Stimulated activated CD4-positive, alpha-beta T cell treated with anti-CD3 and anti-CD28 coated beads, TNF-alpha, amount 100 ng/mL, for 24 hours (primary cell): ENCODE results near the gene AMBP.
"Not testable (repeated sequence)": the region's sequence is repeated elsewhere in the genome, so short reads cannot be mapped to it uniquely, and the experiment has no call there.

Experiments used
- DNase-seq, 3 experiments: peaks; one replicate each; pipeline ENCODE4 v3.0.0-alpha.2; 2020; ENCODE audit warnings: low read depth in 3 of 3

AMBP gene

DNA sequence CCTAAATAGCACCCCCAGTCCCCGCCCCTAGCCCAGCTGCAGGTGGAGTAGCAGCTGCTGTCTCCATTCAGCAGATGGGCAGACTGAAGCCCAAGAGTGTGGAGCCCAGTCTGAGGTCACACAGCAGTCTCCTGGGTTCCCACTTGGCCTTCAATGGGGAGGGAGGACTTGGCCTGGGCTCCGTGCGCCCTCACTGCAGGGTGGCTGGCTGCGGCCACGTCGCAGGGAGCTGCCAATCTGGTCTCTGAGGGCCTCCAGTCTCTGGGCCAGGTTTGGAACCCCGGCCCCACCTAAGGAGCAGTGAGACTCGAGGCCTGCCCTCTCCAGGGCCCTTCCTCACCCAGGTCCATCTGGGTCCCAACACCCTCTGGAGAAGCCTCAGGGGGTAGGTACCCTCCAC lies 13.6 kb upstream of the AMBP start:
- no peak for DNase-seq

DNA sequence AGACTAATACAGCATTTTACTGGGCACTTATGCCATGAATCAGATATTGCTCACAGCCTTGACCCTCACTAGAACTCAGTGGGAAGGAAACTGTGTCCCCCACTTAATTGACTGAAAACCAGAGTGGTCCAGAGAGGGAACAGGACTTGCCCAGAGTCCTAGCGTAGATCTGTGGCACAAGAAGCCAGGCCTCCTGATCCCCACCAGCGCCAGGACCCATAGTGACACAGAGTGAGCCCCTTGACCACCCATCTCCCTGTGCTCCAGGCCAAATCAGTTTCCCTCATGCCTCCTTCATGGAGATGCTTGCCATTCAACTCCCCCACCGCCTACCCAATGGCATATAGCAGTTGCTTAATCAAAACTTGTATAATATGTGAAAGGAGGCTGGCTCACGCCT lies 12.7 kb upstream of the AMBP start:
- DNase-seq, result no peak

DNA sequence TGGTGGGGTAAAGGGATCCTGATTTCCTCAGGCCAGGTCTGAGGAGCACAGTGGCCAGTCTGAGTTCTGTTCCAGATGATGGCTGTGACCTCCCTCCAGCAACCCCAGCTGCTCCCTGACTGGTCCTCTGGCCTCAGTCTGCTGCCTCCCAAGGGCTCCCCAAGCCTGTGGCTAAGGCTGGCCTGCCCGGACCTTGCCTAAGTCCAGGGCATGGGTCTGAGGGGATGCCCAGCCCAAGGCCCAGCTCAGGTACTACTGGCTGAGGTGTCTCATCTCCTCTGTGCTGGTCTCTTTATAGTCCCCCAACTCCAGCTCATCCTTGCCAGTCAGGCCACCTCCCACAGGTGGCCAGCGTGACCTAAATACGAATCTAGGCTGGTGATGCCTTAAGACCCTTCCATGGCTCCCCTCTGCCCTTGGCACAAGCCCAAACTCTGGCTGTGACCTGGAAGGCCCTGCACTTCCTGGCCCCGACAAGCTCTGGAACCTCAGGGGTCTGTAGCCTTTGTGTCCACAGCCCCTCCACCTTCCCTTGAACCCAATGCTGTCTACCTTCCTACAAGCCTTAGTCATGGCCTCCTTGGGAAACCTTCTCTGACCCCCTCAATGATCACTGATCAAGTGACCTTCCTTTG lies 11.2 kb upstream of the AMBP start:
- no peak for DNase-seq

DNA sequence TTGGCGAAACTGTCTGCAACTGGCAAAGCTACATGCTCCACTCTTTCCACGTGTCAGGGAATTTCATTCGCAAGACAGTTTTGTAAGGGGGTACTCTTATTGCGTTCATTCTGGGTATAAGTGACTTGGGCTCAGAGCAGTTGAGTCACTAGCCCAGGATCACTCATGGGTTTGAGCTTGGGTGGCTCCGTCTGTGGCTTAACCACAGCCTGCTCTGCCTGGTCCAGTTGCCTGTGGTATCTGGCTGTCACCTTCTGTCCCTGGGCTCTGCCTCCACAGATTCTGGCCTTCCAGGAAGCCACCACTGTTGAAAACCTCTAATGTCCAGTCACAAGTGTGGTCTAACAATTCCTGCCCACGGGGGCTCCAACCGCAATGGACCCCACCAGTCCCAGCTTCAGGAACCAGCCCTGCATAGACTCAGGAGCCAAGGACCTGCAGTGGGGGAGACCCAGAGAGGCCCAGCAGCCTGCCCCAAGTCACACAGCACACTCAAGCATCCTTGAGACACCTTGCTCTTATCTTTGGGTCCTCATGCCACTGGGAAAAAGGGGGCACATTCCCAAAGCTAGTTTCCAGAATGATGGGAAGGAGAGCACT lies 10.6 kb upstream of the AMBP start:
- DNase-seq, result no peak

DNA sequence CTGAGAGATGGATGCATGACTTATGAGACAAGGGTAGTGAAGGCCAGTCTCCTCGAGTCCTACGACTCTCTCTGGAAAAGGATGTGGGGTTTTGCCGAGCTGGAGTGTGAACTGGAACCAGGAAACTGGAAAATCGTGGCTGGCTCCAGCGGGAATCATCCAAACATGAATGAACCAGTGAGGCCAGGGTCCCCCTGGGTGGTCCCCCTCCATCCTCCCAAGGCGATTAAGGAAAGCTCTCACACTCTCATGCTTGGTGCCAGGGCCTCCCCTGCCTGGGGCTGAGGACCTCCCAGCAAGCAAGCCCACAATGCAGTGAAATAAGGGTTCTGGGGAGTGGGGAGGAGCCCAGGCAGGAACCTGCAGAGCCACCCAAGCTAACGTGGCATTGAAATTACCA lies 9.6 kb upstream of the AMBP start:
- DNase-seq, result no peak

DNA sequence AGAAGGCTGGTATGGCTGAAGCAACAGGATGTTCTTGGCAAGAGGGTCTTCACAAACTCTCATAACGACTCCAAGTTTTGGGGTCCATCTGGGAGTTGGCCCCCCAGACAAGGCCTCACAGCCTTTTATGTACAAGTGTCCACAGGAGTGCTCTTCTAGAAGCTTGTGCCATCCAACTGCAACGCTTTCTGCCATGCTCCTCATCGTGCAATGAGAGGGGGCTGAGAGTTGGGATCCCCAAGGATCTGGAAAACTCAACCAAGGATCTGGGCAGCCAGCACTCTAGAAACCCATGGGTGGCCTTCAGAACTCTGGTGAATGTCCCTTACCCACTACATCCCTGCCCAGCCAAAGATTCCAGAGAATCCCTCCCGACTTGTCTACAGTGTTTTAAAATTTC lies 8.5 kb upstream of the AMBP start:
- DNase-seq, result no peak

DNA sequence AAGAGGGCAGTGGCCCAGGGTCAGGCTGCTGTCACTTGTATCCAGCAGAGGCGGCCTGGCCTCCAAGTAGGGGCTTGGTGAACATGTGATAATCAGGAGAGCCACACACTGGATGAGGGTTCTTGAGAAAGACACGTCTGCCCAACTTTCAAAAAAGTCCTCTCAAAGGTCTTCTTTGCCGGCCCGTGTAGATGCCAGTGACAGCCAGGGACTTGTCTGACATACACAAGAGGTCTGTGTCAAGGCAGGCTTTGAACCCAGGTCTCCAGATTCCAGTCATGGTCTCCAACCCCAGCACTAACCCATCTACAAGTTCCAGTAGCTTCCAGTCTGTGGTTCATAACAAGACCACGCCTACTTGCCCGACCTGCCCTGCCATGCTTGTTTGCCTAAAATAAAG lies 7.9 kb upstream of the AMBP start:
- DNase-seq, result no peak

DNA sequence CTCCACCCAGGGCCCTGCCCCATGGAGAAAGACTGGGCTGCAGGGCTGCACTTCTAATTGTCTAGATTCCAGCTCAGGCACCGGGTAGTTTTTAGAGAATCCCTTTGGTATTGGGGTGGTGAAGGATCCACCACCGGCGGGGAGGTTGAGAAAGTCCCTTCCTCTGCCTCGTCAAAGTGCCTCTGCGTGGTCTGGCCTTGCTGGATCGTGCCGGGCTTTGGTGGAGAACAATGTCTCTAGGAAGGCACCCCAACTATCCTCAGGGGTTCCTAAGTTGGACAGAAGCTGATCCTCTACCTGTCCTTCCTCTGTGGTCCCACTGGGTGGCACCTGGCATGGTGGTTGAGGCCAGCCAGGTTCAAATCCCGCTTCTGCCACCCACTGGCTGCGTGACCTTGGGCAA lies 7.3 kb upstream of the AMBP start:
- no peak for DNase-seq

DNA sequence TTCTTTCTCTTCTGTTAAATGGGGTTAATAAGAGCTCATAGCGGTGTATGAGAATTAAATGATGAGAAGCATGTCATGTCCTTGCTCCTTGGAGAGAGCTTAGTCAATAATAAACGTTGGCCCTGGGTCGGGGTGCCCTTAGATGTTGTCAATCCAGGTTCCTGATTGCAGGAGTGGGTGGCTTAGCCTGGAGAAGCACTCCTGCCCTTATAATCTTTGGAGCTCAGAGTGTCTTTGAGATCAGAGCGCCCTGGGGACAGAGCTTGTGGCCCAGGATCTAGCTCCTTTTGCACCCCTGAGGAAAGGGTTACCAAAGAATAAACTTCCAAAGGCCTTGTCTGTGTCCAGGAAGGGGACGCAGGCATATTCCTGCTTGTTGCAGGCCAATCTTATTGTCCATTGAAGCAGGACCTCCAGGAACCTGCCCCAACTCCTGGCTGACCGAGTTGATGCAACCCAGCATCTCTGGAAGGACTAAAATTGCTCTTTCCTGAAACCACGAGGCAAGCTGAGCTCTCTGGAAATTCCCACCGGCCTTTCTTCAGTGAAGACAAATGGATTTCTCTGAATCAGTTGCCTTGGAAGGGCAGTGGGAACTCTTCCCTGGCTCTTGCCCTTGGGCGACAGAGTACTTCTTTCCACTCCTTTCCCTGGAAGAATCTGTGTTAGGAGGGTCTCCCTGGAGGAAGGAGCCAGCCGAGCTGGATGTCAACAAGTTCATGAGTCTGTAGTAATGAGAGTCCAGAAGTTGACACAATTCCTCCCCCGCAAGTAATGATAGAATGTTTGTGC lies 6.4 kb upstream of the AMBP start:
- no peak for DNase-seq

DNA sequence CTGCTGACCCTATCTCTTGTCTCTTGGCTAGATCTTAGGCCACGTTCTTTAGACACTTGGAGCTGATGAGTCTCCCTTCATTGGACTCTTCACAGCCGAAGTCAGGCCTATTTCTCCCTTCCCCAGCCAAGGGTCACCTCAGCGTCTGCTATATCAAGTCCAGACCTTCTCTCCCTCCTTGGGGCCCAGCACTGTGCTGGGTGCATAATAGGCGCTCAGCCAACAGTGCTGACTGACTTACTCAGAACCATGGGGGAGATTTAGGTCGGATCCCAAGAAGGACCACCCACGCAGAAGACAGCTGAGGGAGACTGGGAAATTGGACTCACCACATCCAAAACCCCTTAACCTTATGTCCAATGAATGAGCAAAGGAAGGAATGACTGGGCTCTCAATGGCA lies 5.6 kb upstream of the AMBP start:
- no peak for DNase-seq

DNA sequence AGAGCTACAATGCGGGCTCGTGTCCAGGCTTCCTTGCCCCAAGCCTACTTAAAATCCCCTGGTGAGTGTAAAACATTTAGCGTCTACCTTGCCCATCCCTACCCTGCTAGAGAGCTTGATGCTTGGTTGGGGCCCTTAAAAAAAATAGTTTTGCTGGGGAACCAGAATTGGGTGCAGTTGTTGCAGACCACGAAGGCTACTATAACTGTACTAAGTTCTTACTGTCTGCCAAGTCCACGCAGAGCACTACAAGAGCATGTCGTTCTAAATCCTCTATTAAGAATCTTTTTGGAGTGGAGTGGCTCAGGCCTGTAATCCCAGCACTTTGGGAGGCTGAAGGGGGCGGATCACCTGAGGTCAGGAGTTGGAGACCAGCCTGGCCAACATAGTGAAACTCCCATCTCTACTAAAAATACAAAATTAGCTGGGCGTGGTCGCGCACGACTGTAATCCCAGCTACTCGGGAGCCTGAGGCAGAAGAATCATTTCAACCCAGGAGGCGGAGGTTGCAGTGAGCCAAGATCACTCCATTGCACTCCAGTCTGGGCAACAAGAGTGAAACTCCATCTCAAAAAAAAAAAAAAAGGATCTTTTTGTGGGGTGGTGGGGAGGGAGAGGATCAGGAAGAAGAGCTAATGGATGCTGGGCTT lies 4.8 kb upstream of the AMBP start:
- not testable (repeated sequence) for DNase-seq

DNA sequence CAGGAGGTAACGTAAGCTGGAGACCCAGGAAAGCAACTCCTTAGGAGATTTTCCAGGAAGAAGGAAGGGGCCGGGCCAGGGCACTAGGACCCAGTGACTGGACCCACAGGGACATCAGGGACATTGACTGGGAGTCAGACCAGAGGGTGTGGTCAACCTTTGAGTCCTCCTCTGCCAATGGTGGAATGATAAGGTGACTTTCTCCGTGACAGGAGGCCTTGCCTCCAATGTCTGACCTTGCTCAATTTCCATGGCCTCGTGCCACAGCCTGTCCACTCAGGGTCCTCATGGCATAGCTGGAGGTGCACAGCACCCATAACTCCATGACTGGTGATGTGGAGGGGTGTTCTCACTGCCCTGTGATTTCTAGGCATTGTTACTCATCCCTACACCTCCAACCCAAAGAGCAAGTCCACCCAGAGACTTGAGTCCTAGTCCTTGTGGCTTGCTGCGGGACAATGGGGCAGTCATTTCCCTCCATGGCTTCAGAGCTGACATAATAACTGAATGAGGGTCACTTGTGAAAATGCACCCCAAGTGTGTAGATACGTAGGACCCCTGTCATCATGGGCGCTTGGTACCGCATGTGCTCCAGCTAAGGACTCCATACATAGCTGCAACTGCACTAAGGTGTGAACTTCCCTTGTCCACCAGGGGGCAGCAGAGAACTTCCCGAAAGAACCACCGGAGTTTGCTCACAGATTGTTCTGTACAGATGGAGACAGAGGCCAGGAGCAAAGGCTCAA lies 4.1 kb upstream of the AMBP start:
- DNase-seq, result peak; percentile 67 to 80 (median 68)

DNA sequence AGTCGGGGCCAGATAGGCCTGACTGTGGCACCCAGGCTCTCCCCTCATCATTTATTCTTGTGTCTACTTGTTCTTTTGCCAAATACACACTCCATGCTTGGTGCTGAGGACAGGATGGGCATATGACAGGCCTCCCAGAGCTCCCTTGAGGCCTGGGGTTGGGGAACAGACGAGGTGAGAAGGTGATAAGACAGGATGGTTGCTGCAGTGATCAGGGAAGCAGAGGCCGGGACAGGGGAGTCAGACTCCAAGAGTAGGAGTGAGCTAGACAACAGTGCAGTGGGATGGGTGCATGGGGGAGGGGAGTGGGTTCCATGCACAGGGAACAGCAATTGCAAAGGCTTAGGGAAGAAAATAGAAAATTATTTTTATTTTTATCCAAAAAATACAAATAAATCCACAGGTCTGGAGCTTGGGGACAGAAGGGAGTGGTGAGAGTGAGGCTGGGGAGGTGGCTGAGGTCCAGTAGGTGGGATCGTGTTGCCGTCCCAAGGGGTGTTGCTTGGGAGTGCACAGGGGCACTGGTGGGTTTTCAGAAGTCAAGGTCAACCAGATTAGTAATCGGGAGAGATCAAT lies 3.4 kb upstream of the AMBP start:
- DNase-seq, result no peak

DNA sequence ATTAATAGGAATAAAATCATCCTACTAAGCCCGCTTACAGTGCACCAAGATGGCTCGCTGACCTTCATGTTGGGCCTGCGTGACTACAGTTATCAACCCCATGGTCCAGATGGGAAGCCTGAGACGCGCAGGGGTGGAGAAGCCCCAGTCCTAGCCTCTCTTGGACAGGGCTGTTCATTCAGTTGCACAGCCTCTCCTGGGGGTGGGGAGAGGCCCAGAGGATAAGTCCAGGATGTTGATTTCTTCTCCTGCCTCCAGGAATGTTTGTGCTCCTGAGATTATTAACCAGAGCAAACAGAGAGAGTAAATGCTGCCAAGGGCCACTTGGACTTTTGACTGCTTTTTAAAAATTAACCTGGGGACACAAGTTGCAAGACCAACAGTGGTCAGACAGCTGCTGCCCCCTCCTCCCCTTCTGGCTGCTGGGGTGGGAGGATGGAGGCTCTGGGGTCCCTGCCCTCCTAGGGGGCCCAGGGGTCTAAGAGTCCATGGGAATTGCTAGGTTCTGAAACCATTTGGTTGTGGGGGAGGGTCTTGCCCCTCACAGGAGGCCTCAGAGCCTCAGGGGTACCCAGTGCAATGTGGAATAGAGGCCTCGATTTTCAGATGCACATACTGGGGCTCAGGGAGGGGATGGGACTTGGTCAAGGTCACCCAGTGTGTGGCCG lies 2.8 kb upstream of the AMBP start:
- DNase-seq, result no peak

DNA sequence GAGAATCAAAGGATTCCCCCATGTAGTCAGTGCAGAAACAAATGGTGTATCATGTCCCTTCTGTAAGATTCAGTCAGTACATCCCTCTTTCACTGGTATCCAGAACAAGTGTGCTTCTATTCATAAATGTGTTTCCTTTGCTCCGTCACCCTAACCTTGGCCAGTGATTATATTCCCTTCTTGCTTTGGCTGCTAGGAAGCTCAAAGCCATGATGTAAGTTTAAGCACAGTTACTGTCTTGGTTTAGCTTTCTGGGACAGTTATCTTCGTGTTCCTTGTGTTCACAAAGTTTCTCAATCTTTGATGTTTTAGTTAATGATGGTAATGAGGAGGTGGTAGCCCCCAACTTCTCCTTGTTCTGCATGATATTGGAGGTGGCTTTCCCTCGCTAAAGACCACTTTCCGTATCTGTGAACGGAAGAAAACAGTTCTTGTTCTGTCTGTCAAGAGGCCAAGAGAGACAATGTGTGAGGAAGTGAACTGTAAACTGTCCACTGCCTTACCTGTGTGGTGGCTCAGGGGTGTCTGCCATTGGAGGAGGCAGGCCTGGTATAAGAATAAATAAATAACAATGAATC lies 2.2 kb upstream of the AMBP start:
- DNase-seq, result no peak

DNA sequence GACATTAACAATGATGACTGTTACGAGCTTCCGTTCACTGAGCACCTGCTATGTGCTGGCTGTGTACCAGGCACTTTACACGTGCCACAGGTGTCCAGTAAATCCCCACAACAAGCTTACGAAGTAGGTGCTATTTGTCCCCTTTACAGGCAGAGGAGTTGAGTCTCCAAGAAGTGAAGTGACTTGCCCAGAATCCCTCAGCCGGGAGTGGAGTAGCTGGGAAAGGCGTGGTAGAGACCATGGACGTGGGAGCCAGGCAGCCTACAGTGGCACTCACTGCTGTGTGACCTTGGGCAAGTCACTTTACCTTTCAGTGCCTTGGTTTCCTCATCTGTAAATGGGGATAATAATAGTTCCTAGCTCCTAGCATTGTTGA lies 669 bp upstream of the AMBP start:
- DNase-seq, result no peak

DNA sequence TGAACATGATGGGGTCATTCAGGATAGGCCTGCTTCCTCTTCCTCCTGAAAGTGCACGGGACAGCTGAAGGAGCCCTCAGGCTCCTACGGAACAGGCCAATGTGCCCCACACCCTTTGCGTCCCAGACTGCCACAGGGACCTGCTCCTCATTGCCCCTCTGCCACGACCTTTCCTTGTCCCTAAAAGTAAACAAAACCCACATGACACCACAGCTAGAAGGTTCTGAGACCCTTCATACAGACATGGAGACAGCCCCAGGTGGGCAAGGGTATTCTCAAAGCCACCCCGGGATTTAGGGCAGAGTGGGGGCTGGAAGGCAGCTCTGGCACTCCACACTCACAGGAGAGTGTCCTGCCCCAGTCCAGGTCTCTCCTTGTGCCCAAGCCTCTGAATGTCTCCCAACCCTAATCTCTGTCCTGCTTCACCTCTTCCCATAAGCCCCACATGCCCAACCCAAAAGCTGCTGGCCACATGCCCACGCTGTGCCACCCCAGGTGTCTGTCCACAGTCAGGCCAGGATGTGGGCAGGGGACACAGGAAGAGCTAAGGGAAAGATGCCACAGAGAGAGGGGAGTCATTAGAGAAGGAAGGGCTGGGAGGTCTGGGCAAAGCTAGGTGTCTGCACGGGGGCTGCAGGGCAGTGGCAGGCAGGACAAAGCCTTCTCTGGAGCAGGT lies 800 bp downstream of the AMBP start:
- no peak for DNase-seq

DNA sequence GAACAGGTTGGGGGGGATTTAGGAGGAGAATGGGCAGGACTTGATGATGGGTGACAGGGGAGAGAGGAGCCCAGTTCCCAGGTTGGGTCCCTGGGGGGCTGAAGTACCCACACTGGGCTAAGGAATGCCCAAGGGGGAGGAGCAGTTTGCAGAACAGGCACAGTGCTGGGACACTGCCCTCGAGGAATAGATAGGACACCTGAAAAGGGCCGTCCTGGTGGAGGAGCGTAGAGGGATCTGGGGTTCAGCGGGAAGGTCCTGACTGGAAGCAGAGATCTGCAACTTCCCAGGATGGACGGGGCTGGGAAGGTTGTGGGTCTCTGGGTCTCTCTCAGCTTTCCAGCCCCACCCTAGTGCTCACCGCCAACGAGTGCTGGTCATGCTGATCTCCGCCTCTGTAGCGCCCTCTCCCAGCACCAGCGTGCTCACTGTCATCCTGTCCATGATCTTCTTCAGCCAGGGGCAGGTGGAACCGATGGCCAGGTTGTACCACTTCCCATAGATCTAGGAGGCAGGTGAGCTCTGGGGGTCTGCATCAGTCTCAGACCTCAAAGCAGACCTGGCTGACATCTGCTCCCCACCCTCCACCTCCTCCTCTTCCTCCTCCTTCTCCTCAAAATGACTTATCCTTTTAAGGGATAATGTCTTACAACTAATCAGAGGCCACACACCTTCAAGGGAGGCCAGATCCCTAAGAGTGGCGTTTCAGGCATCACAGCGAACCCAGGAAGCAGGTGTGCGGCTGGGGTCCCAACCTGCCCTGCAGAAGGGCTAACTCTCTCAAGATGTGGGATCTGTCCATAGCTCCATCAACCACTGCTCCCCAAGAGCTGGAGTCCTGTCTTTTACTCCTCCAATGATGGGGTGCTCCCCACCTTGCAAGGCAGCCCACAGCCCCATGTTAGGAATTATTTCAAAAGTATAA lies 1.6 kb downstream of the AMBP start:
- DNase-seq, result no peak

DNA sequence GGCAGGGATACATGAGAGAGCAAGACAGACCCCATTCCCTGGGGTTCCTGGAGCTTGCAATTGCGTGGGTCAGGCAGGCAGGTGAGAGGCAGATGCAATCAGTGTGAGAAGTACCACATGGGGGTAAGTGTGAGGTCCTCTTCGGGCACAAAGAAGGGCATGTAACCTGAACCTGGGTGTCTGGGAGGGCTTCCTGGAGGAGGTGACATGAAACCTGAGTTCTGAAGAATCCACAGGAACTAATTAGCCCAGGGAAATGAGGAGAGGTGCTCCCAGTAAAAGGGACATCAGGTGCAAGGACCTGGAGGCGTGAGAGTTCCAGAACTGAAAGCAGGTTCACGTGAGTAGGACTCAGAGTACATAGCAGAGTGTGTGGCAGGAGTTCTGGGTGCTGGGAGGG lies 2.5 kb downstream of the AMBP start:
- no peak for DNase-seq
